CD4-positive, alpha-beta memory T cell (primary cell): Measurements from ENCODE around the gene PCDHGB4. TPM values are rescaled to one million over a fixed set of nuclear protein-coding genes. Genes with fewer than 3 reads are reported as not detected.
A peak's percentile ranks its signal among the peaks of the same experiment; 100 is the strongest.
"Not testable (repeated sequence)": the region's sequence is repeated elsewhere in the genome, so short reads cannot be mapped to it uniquely, and the experiment has no call there.

ENCODE experiments used
- CTCF ChIA-PET: fragments of 350-600 bp; sonication (Branson Sonifier 250); formaldehyde crosslinking; loops from one replicate; lab custom pipeline; 2021; ENCODE audit warnings: inconsistent platforms; ENCODE audit not compliant: partially characterized antibody; lab: Charles Lee
- POLR2A ChIA-PET: fragments of 350-600 bp; sonication (Branson Sonifier 250); formaldehyde crosslinking; loops from one replicate; lab custom pipeline; 2021; ENCODE audit not compliant: partially characterized antibody; lab: Charles Lee
- DNase-seq, 5 donors: peaks; one replicate each; pipeline versions ENCODE4 v3.0.0 to v3.0.0-alpha.2; 2020 to 2022; ENCODE audit warnings: mixed read lengths in 1 of 5
- H3K27ac ChIP-seq: one replicate; pipeline ENCODE4 v1.7.0; 2013; ENCODE audit warnings: low read depth, low read length
- H3K27me3 ChIP-seq: 2 replicates; pipeline ENCODE4 v1.7.0; 2013; ENCODE audit warnings: mild to moderate bottlenecking, low read length, moderate library complexity; ENCODE audit not compliant: insufficient read depth
- H3K36me3 ChIP-seq: 2 replicates; pipeline ENCODE4 v1.7.0; 2013; ENCODE audit warnings: mild to moderate bottlenecking, low read length, moderate library complexity; ENCODE audit not compliant: insufficient read depth
- H3K4me1 ChIP-seq: 2 replicates; pipeline ENCODE4 v1.7.0; 2013; ENCODE audit warnings: mild to moderate bottlenecking, low read length, moderate library complexity; ENCODE audit not compliant: insufficient read depth
- H3K4me3 ChIP-seq, 2 donors: one replicate each; pipeline ENCODE4 v1.7.0; 2013; ENCODE audit warnings: low read length in 2 of 2, mild to moderate bottlenecking in 1 of 2
- H3K9me3 ChIP-seq, 2 donors: one replicate each; pipeline ENCODE4 v1.7.0; 2013; ENCODE audit warnings: low read length in 2 of 2, control low read depth in 1 of 2; ENCODE audit not compliant: control insufficient read depth in 1 of 2
- H3K27ac Mint-ChIP-seq, 7 donors: one replicate each; pipeline ENCODE4 v1.8.0; 2020 to 2021; ENCODE audit warnings: mixed read lengths in 7 of 7, mild to moderate bottlenecking in 6 of 7, inconsistent platforms in 3 of 7, moderate library complexity in 3 of 7
- H3K27me3 Mint-ChIP-seq, 2 donors: one replicate each; pipeline ENCODE4 v1.8.0; 2020 to 2021; ENCODE audit warnings: mixed read lengths in 2 of 2
- H3K36me3 Mint-ChIP-seq, 2 donors: one replicate each; pipeline ENCODE4 v1.8.0; 2020 to 2021; ENCODE audit warnings: mixed read lengths in 2 of 2, inconsistent platforms in 1 of 2, mild to moderate bottlenecking in 1 of 2
- H3K4me1 Mint-ChIP-seq, 4 donors: one replicate each; pipeline ENCODE4 v1.8.0; 2020 to 2021; ENCODE audit warnings: mixed read lengths in 4 of 4, mild to moderate bottlenecking in 1 of 4
- H3K4me3 Mint-ChIP-seq, 8 donors: one replicate each; pipeline ENCODE4 v1.8.0; 2020 to 2021; ENCODE audit warnings: mixed read lengths in 8 of 8, mild to moderate bottlenecking in 7 of 8, moderate library complexity in 6 of 8, inconsistent platforms in 3 of 8
- H3K9me3 Mint-ChIP-seq, 8 donors: one replicate each; pipeline ENCODE4 v1.8.0; 2020 to 2021; ENCODE audit warnings: mixed read lengths in 8 of 8, mild to moderate bottlenecking in 5 of 8, inconsistent platforms in 3 of 8, moderate library complexity in 1 of 8
- intact Hi-C: fragments of 100-400 bp; cut with micrococcal nuclease; formaldehyde crosslinking; loops from one replicate; pipeline ENCODE4 v1.15.1; 2023
- polyA plus RNA-seq, 2 donors: library from polyadenylated mRNA; unstranded; fragments of 300-500 nt; fragmentation: Illumina TruSeq; gene quantifications; one replicate each; pipeline ENCODE4 v1.2.3, GENCODE V29; 2021
- total RNA-seq, 2 experiments: library from RNA; stranded (reverse); gene quantifications; one replicate each; pipeline ENCODE4 v1.2.3, GENCODE V29; 2021

Gene PCDHGB4
- total RNA-seq (under 1 TPM; 0.19 to 0.23 TPM), polyA plus RNA-seq (under 1 TPM in 1 of 2 donors, not detected in 1; 0.13 TPM)

- peaks cover 0 to 13% of the 10 kb centered on the region in 2 donors for H3K36me3 Mint-ChIP-seq
- H3K4me3 ChIP-seq, H3K36me3 ChIP-seq, intact Hi-C loops, H3K27ac ChIP-seq, H3K9me3 ChIP-seq, POLR2A ChIA-PET, H3K4me1 Mint-ChIP-seq, H3K4me1 ChIP-seq: not testable (repeated sequence)
- peaks cover 46 to 52% of the 10 kb centered on the region in 2 donors for H3K27me3 Mint-ChIP-seq
- H3K27ac Mint-ChIP-seq: peak within 1 kb of the TSS in 2 of 7 donors; percentile 37 to 38
- H3K9me3 Mint-ChIP-seq: peaks cover 6 to 85% (median 68%) of the 10 kb centered on the region in 8 donors
- peak in 1 of 5 donors; percentile 21 for DNase-seq
- peak within 1 kb of the TSS in 6 of 8 donors; percentile 15 to 62 (median 40) for H3K4me3 Mint-ChIP-seq
- CTCF ChIA-PET: interaction anchor here (0.8 kb wide), 1 partner anchor 17 kb away, joined by 4 read pairs; the partner anchor contains the start of gene PCDHGB3
- peaks cover 25% of the 10 kb centered on the region for H3K27me3 ChIP-seq
Measured at GRCh38 chr5:141387557-141388311, at the start of gene PCDHGB4. TSS of gene PCDHGB4 (plus strand) at chr5:141387698. CDS start at chr5:141387885, 187 bp downstream.

DNA sequence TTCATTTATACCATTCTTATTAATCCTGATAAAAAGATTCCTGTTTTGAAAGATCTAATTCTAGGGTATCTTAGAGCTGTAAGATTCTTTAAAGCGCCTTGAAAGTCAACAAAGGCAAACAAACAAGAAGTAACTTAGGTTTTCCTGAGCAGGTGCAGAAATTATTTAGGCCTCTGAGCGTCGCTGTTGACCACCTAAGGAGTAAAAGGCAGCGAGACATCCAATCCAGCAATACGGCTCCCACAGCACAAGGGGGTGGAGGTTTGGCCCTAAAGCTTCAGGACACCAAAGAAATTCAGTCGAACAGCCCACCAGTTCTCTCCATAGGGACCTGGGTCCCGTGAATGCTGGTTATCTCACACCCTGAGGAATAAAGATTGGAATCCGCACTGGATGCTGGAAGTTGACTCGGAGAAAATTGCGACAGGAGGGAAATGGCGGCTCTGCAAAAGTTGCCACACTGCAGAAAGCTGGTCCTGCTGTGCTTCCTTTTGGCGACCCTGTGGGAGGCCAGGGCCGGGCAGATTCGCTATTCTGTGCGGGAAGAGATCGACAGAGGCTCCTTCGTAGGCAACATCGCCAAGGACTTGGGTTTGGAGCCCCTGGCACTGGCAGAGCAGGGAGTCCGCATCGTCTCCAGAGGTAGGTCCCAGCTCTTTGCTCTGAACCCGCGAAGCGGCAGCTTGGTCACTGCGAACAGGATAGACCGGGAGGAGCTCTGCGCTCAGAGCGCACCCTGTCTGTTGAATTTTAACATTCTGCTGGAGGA lies 48.8 kb upstream of the PCDHGB4 start, which contains the start of gene PCDHGA2:
PCDHGA2 (plus strand) TSS at position 223 of the 769 bp plus-strand sequence.
- H3K36me3 Mint-ChIP-seq: peaks cover 11 to 15% of the 10 kb centered on the region in 2 donors
- POLR2A ChIA-PET: no interaction called here
- intact Hi-C loops: no loop called here

DNA sequence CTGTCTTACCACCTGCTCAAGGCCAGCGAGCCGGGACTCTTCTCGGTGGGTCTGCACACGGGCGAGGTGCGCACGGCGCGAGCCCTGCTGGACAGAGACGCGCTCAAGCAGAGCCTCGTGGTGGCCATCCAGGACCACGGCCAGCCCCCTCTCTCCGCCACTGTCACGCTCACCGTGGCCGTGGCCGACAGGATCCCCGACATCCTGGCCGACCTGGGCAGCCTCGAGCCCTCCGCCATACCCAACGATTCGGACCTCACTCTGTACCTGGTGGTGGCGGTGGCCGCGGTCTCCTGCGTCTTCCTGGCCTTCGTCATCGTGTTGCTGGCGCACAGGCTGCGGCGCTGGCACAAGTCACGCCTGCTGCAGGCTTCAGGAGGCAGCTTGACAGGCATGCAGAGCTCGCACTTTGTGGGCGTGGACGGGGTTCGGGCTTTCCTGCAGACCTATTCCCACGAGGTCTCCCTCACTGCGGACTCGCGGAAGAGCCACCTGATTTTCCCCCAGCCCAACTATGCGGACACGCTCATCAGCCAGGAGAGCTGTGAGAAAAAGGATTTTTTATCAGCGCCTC lies 46.6 kb upstream of the PCDHGB4 start:
- H3K27me3 ChIP-seq, POLR2A ChIA-PET, H3K9me3 ChIP-seq, H3K27ac Mint-ChIP-seq, H3K27ac ChIP-seq, H3K4me3 ChIP-seq, H3K4me1 Mint-ChIP-seq, H3K4me1 ChIP-seq, intact Hi-C loops, H3K4me3 Mint-ChIP-seq, CTCF ChIA-PET, DNase-seq, H3K36me3 ChIP-seq: not testable (repeated sequence)
- Mint-ChIP-seq H3K36me3 (peaks cover 14 to 17% of the 10 kb centered on the region in 2 donors), H3K9me3 (peaks cover 3 to 86% (median 79%) of the 10 kb centered on the region in 8 donors), H3K27me3 (peaks cover 43 to 44% of the 10 kb centered on the region in 2 donors)

More for the DNA sequence above, 48.8 kb upstream of the PCDHGB4 start, which contains the start of gene PCDHGA2:
- Histone ChIP-seq H3K4me1 (no peaks in the 10 kb centered on the region), H3K27me3 (no peaks in the 10 kb centered on the region), H3K36me3 (no peaks in the 10 kb centered on the region), H3K9me3 (peaks cover 0 to 8% of the 10 kb centered on the region in 2 donors), H3K4me3 (no peak within 1 kb of the TSS), H3K27ac (no peak within 1 kb of the TSS)
- H3K27me3 Mint-ChIP-seq: peaks cover 47 to 52% of the 10 kb centered on the region in 2 donors
- no peak for DNase-seq
- CTCF ChIA-PET: interaction anchor here (1.0 to 1.1 kb wide), 2 partner anchors 9 to 12 kb away, joined by 3 to 4 read pairs; partner anchors contain the start of gene PCDHGA1
- H3K4me1 Mint-ChIP-seq: peaks cover 0 to 3% (median 0%) of the 10 kb centered on the region in 4 donors
- H3K9me3 Mint-ChIP-seq: peaks cover 3 to 89% (median 80%) of the 10 kb centered on the region in 8 donors
- peak within 1 kb of the TSS in 1 of 7 donors; percentile 61 for H3K27ac Mint-ChIP-seq
- H3K4me3 Mint-ChIP-seq: peak within 1 kb of the TSS in 4 of 8 donors; percentile 35 to 65 (median 49)

GRCh38 chr5:141342773-141343172 lies 44.7 kb upstream of the PCDHGB4 start:
- DNase-seq: no peak
- no peak overlapping the region for H3K4me3 Mint-ChIP-seq
- intact Hi-C loops: no loop called here
- no peaks in the 10 kb centered on the region for H3K36me3 ChIP-seq
- H3K9me3 ChIP-seq: peaks cover 0 to 11% of the 10 kb centered on the region in 2 donors
- peaks cover 39 to 42% of the 10 kb centered on the region in 2 donors for H3K27me3 Mint-ChIP-seq
- no peaks in the 10 kb centered on the region for H3K4me1 ChIP-seq
- H3K4me1 Mint-ChIP-seq: peaks cover 0 to 3% (median 0%) of the 10 kb centered on the region in 4 donors
- ChIA-PET POLR2A (no interaction called here), CTCF (no interaction called here)
- no peak overlapping the region for H3K4me3 ChIP-seq
- H3K27me3 ChIP-seq: no peaks in the 10 kb centered on the region
- H3K36me3 Mint-ChIP-seq: peaks cover 9 to 17% of the 10 kb centered on the region in 2 donors
- no peak overlapping the region for H3K27ac ChIP-seq
- H3K9me3 Mint-ChIP-seq: peaks cover 3 to 78% (median 72%) of the 10 kb centered on the region in 8 donors
- no peak overlapping the region for H3K27ac Mint-ChIP-seq

GRCh38 chr5:141343242-141343952 lies 44.1 kb upstream of the PCDHGB4 start, which contains the start of gene PCDHGA3:
TSS of gene PCDHGA3 (plus strand) at chr5:141343829. CDS start at chr5:141344034, 205 bp downstream.
- intact Hi-C loops: no loop called here
- peaks cover 0 to 11% of the 10 kb centered on the region in 2 donors for H3K9me3 ChIP-seq
- peaks cover 33 to 35% of the 10 kb centered on the region in 2 donors for H3K27me3 Mint-ChIP-seq

DNA sequence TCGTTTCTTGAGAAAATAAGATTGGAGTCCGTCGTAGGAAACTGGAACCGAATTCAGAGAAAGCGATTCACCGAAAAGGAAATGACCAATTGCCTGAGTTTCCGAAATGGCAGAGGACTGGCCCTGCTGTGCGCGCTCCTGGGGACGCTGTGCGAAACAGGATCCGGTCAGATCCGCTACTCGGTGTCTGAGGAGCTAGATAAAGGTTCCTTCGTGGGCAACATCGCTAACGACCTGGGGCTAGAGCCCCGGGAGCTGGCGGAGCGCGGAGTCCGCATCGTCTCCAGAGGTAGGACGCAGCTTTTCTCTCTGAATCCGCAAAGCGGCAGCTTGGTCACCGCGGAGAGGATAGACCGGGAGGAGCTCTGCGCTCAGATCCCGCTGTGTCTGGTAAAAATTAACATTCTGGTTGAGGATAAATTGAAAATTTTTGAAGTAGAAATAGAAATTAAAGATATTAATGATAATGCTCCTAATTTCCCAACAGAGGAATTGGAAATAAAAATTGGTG lies 43.5 kb upstream of the PCDHGB4 start:
- Histone ChIP-seq H3K36me3 (no peaks in the 10 kb centered on the region), H3K27me3 (no peaks in the 10 kb centered on the region), H3K4me3 (no peak overlapping the region), H3K9me3 (peaks cover 0 to 7% of the 10 kb centered on the region in 2 donors), H3K4me1 (no peaks in the 10 kb centered on the region), H3K27ac (no peak overlapping the region)
- ChIA-PET POLR2A (no interaction called here), CTCF (interaction anchor here (1.0 to 1.5 kb wide), 2 partner anchors 214 to 223 kb away, joined by 3 read pairs; no protein-coding TSS in a partner anchor)
- Mint-ChIP-seq H3K36me3 (peaks cover 5 to 9% of the 10 kb centered on the region in 2 donors), H3K27ac (no peak overlapping the region), H3K4me3 (peak overlapping the region in 7 of 8 donors; percentile 46 to 73 (median 71)), H3K9me3 (peaks cover 3 to 73% (median 62%) of the 10 kb centered on the region in 8 donors), H3K4me1 (peaks cover 0 to 3% (median 0%) of the 10 kb centered on the region in 4 donors), H3K27me3 (peaks cover 28 to 33% of the 10 kb centered on the region in 2 donors)
- intact Hi-C loops: no loop called here
- no peak for DNase-seq

More at GRCh38 chr5:141343242-141343952, 44.1 kb upstream of the PCDHGB4 start, which contains the start of gene PCDHGA3:
- ChIA-PET CTCF (interaction anchor here (1.0 to 1.5 kb wide), 2 partner anchors 215 to 224 kb away, joined by 3 read pairs; no protein-coding TSS in a partner anchor), POLR2A (no interaction called here)
- Histone ChIP-seq H3K4me3 (no peak within 1 kb of the TSS), H3K4me1 (no peaks in the 10 kb centered on the region), H3K27me3 (no peaks in the 10 kb centered on the region), H3K36me3 (no peaks in the 10 kb centered on the region), H3K27ac (no peak within 1 kb of the TSS)
- DNase-seq: peak in 1 of 5 donors; percentile 24
- Mint-ChIP-seq H3K36me3 (peaks cover 5 to 14% of the 10 kb centered on the region in 2 donors), H3K27ac (no peak within 1 kb of the TSS), H3K9me3 (peaks cover 3 to 74% (median 67%) of the 10 kb centered on the region in 8 donors), H3K4me3 (peak within 1 kb of the TSS in 7 of 8 donors; percentile 46 to 73 (median 71)), H3K4me1 (peaks cover 0 to 3% (median 0%) of the 10 kb centered on the region in 4 donors)
